CD4-positive, alpha-beta T cell treated with Interferon gamma for 1 hour (primary cell): ENCODE measurements around the gene NR2F2.
"Not testable (repeated sequence)": the region's sequence is repeated elsewhere in the genome, so short reads cannot be mapped to it uniquely, and the experiment has no call there.

Source experiments
- DNase-seq: peaks from one replicate; pipeline ENCODE4 v3.0.0-alpha.2; 2020

NR2F2 gene

DNA sequence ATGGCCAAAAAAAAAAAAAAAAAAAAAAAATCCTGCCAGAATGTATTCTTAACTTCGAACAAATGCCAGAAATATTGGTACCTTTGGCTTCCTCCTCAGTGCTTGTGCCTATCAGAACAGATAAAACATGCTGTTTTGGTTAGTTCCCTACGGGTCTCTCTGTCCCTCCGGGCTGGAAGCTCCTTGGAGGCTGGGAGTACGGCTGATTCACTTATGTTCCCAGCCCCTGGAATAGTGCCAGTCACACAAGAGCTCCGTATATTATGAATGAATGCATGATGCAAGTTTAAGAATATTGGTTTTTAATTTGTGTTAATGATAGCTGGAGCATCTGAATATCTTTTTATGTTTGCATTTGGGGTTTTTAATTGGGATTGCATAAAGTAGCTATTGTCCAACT is 44.0 kb downstream of the NR2F2 start:
- DNase-seq = no peak

DNA sequence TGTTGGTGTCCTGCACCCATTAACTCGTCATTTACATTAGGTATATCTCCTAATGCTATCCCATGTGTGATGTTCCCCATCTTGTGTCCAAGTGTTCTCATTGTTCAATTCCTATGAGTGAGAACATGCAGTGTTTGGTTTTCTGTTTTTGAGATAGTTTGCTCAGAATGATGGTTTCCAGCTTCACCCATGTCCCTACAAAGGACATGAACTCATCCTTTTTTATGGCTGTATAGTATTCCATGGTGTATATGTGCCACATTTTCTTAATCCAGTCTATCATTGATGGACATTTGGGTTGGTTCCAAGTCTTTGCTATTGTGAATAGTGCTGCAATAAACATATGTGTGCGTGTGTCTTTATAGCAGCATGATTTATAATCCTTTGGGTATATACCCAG is 49.1 kb downstream of the NR2F2 start:
- DNase-seq = not testable (repeated sequence)

DNA sequence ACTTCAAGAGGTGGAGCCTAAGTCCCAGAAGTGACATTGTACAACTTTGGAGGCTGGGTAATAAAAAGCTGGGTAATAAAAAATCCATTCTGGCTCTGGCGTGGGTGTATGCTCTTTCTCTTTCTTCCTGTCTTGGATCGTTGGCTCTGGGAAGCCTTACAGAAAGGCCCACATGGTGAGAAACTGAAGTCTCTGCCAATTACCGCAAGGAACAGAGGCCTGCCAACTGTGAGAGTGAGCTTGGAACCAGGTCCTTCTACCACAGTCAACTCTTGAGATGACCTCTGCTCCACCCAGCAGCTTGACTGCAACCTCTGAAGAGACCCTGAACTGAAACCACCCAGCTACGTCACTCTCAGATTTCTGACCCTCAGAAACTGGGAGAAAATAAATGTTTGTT is 51.0 kb downstream of the NR2F2 start:
- no peak for DNase-seq

DNA sequence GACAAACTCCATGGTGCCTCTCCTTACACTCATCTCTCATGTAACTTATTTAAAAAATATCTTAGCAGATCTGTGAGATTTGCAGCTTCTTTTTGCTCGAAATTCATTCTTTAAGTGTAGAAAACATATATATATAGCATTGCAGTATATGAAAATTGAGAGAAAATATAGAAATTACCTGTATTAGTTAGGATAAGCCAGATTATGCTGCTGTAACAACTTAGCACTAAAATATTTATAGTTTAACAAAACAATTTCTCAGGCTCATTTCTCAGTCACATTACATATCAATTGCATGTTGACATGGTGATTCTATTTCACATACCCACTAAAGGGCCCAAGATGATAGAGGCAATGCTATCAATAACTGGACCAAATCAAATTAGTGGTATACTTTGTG is 54.7 kb downstream of the NR2F2 start:
- no peak for DNase-seq

DNA sequence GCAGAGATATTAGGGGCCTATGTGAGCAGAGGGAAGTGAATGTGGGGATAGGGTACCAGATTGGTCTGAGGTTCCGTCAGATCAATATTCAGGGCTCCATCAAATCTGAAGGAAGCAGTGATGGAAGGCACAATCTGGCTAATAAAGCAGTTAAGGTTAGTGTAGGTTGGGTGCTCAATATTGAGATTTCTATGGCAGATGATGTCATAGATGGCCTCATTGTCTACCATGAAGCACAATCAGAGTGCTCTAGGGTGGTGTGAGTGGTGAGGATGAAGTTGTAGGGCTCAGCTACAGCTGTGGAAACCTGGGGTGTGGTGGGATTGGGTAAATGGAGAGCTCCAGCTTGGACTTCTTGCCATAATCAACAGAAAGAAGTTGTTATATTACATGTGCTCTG is 58.2 kb downstream of the NR2F2 start:
- DNase-seq = no peak
